ENCODE measurements around the gene IFT122. TPM values are rescaled to one million over a fixed set of nuclear protein-coding genes. Genes with fewer than 3 reads are reported as not detected.

The IFT122 gene
- total and polyA plus RNA-seq, 3 donors from 2014 or later: 125 to 218 (median 168) TPM

DNA sequence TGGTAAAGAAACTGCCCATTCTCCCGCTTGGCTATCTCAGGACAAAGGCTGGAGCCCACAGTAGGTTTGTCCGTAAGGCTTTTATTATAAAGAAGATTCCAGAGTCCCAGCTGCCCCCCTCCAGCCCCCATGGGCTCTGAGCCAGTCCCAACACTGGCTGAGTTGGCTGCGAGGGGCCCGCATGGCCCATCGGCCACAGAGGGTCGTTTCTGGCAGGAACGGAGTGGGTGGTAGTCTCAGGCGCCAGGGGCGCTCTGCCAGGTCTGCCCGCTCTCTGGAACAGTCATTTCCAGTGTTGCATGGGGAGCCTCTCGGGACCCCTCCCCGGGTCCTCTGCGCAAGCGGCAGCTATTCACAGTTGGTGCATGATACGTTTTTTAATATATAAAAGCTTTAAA, 115.1 kb downstream of the IFT122 start:
- no peaks in the 10 kb centered on the region for H3K9me3 ChIP-seq
- peak overlapping the region; percentile 52 to 70 for H3K27ac ChIP-seq
- no peaks in the 10 kb centered on the region for H3K27me3 ChIP-seq
- no peaks in the 10 kb centered on the region for H3K36me3 ChIP-seq (ENCODE audit: low read depth, missing control alignments)
- DNase-seq: no peak
- TF ChIP-seq, protein P1, sequence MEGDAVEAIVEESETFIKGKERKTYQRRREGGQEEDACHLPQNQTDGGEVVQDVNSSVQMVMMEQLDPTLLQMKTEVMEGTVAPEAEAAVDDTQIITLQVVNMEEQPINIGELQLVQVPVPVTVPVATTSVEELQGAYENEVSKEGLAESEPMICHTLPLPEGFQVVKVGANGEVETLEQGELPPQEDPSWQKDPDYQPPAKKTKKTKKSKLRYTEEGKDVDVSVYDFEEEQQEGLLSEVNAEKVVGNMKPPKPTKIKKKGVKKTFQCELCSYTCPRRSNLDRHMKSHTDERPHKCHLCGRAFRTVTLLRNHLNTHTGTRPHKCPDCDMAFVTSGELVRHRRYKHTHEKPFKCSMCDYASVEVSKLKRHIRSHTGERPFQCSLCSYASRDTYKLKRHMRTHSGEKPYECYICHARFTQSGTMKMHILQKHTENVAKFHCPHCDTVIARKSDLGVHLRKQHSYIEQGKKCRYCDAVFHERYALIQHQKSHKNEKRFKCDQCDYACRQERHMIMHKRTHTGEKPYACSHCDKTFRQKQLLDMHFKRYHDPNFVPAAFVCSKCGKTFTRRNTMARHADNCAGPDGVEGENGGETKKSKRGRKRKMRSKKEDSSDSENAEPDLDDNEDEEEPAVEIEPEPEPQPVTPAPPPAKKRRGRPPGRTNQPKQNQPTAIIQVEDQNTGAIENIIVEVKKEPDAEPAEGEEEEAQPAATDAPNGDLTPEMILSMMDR (IDR thresholded peaks at IDR 0.05): no peak
- TF ChIP-seq POLR2A (IDR thresholded peaks at IDR 0.05): no peak
- intact Hi-C loops (cut with DNase I; ENCODE audit: low total_unique reads): loop anchor here (10.0 kb wide), 1 partner anchor 50 kb away; the partner anchor contains the start of gene PLXND1
- H3K4me1 ChIP-seq: peaks cover 52% of the 10 kb centered on the region
- no peak overlapping the region for H3K4me3 ChIP-seq
- 56 to 65% methylated on average over 15 of the region's 15 CpGs for WGBS, 2 donors

DNA sequence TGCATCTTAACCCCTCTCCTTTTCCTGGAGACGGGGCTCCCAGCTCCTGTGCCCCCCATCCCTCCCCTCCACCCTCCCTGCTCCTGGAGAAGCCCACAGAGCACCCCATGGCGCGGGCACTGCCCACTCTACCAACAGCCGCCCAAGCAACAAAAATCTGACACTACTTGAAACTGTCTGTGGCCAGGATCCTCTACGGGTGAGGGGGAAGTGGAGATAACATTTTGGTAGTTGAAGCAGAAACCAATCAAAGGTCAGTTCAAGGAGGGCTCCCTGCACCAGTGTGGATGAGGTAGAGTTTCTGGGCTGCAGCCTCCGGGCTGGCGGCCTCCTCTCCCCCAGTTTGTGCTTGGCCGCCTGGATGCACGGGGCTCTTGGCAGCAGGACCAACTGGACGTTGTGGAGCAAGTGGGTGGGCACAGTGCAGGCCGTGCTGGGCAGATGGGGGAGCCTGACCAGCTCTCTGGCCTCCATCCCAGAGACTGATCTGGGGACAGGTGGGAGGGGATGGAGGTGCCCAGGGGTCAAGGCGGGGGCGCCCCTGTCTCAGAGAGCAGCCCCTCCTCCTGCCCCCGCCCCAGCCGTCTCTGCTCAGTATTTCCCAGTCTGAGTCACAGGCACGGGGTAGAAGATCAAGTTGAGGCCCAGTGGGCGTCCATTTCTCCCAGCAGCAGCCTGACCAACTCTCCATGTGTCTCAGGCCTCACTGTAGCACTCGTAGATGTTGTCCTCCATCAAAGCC, 115.8 kb downstream of the IFT122 start:
- WGBS, 2 donors: 60 to 70% methylated on average over 9 to 18 of the region's 18 CpGs
- Histone ChIP-seq H3K9me3 (no peaks in the 10 kb centered on the region), H3K4me1 (peaks cover 58% of the 10 kb centered on the region), H3K27ac (peak overlapping the region in 1 of 2 donors; percentile 70), H3K27me3 (no peaks in the 10 kb centered on the region), H3K4me3 (no peak overlapping the region), H3K36me3 (ENCODE audit: low read depth, missing control alignments) (no peaks in the 10 kb centered on the region)
- DNase-seq: no peak
- intact Hi-C loops (cut with DNase I; ENCODE audit: low total_unique reads): loop anchor here (10.0 kb wide), 1 partner anchor 49 kb away; the partner anchor contains the start of gene PLXND1
- TF ChIP-seq, protein P1 (IDR thresholded peaks at IDR 0.05): no peak
- TF ChIP-seq POLR2A (IDR thresholded peaks at IDR 0.05): no peak

DNA sequence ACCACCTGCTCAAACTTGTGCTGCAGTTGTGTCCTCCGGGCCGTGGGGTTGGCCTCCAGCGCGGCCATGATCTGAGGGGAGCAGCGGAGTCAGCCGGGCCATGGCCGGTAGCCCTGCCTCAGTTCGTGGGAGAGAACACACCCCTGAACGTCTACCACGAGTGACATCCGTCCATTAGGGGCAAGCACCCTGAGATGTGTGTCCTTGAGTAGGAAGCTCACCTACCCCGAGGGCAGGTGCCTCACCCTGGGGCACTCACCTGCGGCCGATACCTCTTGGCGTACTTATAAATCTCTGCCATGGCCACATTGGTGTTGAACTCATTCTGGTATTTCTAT, 116.3 kb downstream of the IFT122 start:
- DNase-seq: no peak
- Histone ChIP-seq H3K36me3 (ENCODE audit: low read depth, missing control alignments) (no peaks in the 10 kb centered on the region), H3K4me3 (no peak overlapping the region), H3K9me3 (no peaks in the 10 kb centered on the region), H3K27me3 (no peaks in the 10 kb centered on the region), H3K4me1 (peaks cover 63% of the 10 kb centered on the region), H3K27ac (peak overlapping the region in 1 of 2 donors; percentile 30)
- intact Hi-C loops (cut with DNase I; ENCODE audit: low total_unique reads): loop anchor here (10.0 kb wide), 1 partner anchor 48 kb away; the partner anchor contains the start of gene PLXND1
- 88 to 93% methylated on average over 5 to 15 of the region's 15 CpGs for WGBS, 2 donors
- TF ChIP-seq, protein P1 (IDR thresholded peaks at IDR 0.05): no peak
- TF ChIP-seq POLR2A (IDR thresholded peaks at IDR 0.05): no peak

DNA sequence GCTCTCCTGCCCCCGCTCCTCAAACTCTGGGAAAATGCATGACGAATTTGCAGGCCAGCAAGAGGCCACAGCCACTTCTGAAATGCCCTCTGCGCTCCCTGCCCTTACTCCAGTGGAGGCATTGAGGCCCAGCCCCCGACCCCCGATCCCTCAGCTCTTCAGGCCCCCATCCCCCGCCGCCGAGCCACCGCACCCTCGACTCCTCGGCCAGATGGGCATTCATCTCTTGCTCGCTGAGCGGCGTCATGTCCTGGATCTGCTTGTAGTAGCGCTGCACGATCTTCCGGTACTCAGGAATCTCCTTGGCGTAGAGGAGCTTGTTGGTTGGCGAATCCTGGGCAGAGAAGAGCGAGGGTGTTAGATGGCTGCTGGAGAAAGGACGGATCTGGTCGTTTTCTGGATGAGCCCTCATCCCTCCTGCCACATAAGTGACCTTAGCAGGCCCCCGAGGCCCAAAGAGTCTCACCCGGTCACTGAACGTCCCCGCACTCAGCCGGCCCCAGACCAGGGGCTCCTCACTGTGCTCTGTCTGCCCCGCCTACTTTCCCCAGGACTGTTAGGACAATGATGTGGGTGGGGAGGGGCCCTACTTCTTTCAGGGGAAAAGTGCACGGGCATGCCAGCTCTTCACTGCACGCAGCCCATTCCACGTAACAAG, 117.0 kb downstream of the IFT122 start:
- peaks cover 69% of the 10 kb centered on the region for H3K4me1 ChIP-seq
- no peak overlapping the region for H3K4me3 ChIP-seq
- H3K27me3 ChIP-seq: no peaks in the 10 kb centered on the region
- H3K27ac ChIP-seq: peak overlapping the region in 1 of 2 donors; percentile 30
- TF ChIP-seq, protein P1 (IDR thresholded peaks at IDR 0.05): no peak
- no peak for TF ChIP-seq POLR2A (IDR thresholded peaks at IDR 0.05)
- H3K9me3 ChIP-seq: no peaks in the 10 kb centered on the region
- 79 to 82% methylated on average over 29 to 31 of the region's 31 CpGs for WGBS, 2 donors
- no peak for DNase-seq
- no peaks in the 10 kb centered on the region for H3K36me3 ChIP-seq (ENCODE audit: low read depth, missing control alignments)
- intact Hi-C loops (cut with DNase I; ENCODE audit: low total_unique reads): loop anchor here (10.0 kb wide), 1 partner anchor 48 kb away; the partner anchor contains the start of gene PLXND1

Measured in testis (tissue), 3 donors.